ENCODE data around the gene PARS2.

The PARS2 gene

DNA sequence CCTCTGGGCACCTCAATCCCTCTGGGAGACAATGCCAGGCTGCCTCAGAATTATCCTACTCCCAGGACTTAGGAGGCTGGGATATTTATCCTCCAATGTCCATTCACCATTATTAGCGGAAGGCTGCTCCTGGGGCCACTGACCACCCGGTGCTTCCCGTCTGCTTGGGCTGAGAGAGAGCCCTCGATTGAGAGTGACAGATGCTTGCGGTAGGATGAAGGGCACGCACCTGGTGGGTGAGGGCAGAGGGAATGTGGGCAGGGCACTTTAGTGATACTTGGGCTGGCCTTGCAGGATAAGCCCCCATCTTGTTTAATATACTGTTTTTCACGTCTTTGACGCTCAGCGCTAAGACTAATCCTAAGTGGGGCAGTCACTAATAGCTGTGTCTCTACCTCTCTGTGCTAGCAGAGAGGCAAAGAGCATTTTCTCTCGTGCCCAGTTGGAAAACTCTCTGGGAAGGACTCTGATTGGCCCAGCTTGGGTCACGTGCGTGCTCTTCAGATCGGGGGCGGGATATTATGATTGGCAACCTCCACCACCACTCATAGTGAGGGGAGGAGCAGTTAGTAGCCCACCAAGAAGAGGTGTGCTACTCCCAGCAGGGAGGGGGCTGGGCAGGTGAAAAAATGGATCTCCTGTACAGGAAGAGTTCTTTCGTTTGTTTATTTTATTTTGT is 10.6 kb upstream of the PARS2 start:
- DNase-seq (ENCODE audit: low read depth, low spot score): no peak

DNA sequence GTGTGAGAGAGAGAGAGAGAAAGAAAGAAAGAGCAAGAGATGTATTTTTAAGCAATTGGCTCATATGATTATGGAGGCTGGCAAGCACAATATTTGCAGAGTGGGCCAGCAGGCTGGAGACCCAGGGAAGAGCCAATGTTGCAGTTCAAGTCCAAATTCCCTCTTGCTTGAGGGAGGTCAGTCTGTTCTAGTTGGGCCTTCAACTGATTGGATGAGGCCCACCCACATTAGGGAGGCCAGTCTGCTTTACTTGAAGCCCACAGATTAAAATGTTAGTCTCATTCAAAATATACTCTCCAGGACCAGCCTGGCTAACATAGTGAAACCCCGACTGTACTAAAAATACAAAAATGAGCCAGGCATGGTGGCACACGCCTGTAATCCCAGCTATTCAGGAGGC is 8.6 kb upstream of the PARS2 start:
- DNase-seq (ENCODE audit: low read depth, low spot score): no peak

DNA sequence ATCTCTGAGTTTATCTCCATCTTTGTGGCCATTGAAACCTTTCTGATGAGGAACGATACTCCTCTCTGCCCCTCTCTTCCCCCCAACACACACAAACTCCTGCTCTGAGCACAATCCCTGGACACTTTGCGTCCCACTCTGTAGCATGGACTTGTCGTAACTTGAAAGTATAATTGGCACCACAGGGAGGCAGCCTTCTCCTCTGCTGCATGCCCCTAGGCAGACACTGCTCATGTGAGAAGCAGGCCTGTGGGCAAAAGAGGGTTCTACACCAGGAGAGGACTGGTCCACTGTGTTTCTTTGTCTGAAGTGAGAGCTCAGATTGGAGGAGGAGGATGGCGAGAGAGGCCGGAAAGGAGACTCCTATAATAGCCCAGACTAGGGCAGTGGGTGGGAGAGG is 3.8 kb upstream of the PARS2 start:
- no peak for DNase-seq (ENCODE audit: low read depth, low spot score)

DNA sequence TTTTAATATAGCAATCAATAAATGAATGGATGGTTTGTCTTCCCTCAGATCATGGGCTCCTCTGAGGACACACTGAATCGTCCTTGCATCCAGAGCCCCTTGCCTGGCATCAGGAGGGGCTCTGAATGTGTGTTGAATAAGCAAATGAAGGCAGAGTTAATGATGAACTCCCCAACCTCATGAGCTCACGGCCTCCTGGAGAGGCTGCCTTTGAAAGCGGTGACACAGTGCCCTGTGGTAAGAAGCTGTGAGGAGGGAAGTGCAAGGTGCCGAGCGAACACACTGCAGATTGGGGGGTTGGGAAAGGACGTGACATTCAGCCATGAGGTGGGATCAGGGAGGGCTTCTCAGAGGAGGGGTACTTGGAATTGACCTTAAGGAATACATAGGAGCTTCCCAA is 3.2 kb upstream of the PARS2 start:
- no peak for DNase-seq (ENCODE audit: low read depth, low spot score)

DNA sequence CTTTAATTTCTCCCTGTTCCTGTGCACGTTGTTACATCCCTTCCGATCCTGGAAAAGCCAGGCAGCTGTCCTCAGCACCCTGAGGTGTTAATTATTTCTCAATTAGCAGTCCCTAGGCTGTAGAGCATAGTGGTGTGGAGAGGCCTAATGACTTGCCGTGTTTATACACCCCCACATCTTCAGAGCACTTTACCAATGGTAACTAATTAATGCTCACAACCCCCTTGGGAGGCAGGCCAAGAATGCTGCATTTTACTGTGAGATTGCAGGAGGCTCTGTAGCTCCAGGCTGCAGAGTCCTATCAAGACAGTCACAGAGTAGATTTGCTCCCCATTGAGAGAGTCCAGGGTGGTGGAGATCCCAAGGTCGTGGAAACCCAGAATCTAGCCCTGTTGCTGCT is 2.4 kb upstream of the PARS2 start:
- DNase-seq (ENCODE audit: low read depth, low spot score): no peak

DNA sequence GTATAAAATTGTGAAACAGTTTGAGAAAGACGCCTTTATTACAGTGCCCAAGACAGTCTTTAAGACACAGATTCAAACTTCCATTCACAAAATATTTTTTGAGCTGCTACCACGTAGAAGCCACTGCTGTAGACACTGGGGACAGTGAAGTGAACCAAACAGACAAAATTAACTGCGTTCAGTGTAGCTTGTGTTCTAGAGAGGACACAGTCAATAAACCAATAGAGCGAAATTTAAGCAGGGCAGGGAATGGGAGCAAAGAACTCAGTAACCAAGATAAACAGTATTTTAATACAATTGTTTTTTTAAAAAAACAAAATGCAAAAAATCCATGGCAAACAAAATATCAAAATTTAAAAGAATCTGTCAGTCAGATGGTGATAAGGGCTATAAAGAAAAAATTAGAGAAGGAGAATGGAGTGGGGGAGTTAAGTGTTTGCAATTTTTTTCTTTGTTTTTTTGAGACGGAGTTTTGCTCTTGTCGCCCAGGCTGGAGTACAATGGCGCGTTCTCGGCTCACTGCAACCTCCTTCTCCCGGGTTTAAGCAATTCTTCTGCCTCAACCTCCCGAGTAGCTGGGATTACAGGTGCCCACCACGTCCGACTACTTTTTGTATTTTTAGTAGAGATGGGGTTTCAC is 719 bp upstream of the PARS2 start:
- no peak for DNase-seq (ENCODE audit: low read depth, low spot score)

DNA sequence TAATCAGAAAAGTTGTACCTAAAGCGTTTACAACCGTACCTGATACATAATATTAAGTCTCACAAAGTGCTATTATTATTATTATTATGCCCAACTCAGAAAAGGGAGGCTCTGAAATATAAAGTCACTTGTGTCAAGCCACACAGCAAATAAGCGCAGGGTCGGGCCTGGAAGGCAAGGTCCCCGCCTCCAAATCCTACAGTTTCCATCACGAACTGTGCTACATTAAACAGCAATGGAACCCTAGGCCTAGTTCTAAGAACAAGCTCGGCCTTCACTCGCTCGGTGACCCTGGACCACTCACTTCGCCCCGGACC is 549 bp downstream of the PARS2 start:
- DNase-seq (ENCODE audit: low read depth, low spot score): no peak

DNA sequence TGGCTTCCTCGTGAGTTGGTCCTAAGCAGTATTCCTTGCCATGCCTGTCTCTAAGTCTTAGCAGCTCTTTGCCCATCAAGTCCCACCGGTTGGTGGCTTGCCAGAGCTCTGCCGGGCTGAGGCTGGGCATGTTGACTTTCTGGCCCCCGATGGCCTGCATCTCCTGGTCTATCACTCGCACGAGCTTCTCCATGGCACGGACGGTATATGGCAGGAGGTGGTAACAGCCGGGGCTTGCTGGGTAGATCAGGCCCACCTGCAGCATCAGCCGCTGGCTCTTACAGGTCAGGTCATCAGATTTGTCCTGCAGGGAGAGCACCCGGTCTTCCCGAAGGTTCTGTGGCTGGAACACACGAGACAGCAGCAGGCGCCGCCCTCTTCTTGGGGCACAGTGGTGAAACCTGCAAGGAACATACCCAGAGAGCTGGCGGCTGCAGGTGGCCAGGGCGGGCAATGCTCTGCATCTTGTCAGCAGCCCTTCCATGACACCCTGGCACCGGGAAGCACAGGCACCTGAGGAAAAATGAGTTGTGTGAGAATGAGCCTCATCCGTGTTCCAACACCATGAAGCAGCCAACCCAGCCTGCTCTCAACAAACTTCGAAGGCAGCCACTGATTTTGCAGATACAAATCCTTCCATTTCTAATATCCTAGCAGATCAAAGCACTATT is 5.5 kb downstream of the PARS2 start:
- no peak for DNase-seq (ENCODE audit: low read depth, low spot score)

DNA sequence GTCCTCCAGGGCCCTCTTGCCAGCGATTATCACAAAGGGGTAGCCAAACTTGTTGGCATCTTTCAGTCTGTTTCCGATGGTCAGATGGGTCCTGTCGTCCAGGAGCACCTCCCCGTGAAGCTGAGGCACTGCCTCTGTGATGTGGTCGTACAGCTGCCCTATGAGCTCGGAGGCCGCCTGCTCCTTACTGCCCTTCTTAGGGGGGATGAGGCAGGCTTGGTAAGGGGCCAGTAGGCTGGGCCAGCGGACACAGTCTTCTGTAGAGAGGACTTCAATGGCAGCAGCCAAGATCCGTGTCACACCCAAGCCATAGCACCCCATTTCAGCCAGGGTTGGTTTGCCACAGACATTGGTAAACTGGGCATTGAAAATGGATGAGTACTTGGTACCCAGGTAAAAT is 6.5 kb downstream of the PARS2 start:
- no peak for DNase-seq (ENCODE audit: low read depth, low spot score)

DNA sequence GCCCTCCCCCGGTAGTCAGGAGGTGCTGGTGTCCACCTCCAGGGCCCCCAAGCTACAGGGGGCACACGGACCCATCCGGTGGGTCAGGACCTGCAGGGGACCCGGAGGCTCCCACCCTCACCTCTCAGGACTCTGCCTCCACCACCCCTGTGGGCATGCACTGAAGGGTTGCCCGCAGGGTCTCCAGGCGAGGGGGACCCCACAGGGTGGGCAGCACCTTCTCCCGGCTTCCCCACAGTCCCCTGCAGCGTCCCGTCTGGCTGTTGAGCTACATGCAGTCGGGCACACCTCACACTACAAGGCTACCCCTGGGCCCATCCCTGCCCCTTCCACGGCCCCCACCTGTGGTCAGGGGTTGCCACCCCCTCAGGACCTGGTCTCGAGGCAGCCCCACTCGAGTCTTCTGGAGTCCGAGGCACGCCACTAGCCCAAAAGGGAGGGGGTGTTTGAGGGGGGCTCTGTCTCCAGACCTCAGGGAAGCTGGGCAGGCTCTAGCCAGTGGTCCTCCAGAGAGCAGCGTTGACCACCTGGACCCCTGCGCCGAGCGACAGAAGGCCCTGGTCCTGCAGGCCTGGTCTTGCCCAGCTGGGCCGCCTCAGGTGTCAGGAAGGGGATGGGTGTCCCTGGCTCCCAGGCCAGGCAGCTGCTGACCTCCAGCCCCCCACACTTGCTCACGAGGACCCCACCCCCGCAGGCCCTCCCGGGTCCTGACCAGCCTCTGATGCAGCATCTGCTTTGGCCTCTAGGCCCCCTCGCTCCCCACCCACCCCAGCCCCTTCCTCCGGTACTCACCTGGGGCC is 9.6 kb downstream of the PARS2 start:
- no peak for DNase-seq (ENCODE audit: low read depth, low spot score)

DNA sequence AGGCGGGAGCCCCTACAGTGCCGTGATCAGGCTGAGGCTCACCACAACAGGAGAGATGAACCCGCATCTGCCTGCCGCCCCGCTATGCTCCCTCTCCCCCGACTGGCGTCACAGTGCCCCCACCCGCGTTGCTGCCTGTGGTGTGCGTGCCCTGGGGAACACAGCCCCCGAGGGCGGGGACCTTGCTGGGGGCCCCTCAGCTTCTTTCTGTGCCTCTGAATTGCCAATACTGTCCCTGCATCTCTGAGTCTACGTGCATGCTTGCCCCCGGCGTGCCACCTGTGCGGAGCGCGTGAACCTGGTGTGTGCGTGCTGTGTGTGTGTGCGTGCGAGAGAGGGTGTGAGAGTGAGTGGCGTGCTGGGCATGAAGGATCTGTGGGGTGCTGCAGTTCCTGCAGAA is 10.3 kb downstream of the PARS2 start:
- DNase-seq (ENCODE audit: low read depth, low spot score): no peak

DNA sequence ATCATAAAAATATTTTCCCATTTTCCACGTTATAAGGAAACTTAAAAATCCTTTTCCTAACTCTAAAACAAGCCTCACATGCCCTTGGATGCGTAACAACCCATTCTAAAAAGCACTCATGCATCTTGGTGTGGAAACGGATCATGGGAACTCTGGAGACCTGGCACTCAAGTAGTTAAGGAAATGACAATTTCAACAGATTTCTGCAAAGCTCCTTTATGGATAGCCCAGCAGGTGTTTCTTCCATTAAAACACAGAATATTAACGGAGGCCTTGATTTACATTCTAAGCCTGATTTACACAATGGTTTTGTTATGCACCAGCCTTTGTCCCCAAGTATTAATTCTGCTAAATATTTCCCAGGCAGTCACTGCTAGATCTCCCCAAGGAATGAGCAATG is 12.9 kb downstream of the PARS2 start:
- DNase-seq (ENCODE audit: low read depth, low spot score): no peak

DNA sequence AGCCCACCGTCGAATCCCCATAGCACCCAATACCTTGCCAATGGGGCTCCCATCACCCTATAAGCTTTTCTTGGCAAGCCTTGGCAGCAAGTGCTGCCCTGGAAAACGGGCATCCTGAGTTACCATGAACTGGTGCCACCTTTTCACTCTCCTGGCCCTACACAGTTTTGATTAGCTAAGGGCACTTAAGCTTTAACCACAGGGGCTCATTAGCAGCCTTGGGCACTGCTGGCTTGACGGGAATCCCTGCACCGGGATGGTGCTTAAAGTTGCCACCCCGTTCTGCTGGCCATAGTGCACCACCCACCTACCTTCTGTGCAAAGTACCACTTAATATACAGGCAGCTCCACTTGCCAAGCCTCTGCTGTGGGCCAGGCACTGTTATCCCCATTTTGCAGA is 13.7 kb downstream of the PARS2 start:
- DNase-seq (ENCODE audit: low read depth, low spot score): no peak

DNA sequence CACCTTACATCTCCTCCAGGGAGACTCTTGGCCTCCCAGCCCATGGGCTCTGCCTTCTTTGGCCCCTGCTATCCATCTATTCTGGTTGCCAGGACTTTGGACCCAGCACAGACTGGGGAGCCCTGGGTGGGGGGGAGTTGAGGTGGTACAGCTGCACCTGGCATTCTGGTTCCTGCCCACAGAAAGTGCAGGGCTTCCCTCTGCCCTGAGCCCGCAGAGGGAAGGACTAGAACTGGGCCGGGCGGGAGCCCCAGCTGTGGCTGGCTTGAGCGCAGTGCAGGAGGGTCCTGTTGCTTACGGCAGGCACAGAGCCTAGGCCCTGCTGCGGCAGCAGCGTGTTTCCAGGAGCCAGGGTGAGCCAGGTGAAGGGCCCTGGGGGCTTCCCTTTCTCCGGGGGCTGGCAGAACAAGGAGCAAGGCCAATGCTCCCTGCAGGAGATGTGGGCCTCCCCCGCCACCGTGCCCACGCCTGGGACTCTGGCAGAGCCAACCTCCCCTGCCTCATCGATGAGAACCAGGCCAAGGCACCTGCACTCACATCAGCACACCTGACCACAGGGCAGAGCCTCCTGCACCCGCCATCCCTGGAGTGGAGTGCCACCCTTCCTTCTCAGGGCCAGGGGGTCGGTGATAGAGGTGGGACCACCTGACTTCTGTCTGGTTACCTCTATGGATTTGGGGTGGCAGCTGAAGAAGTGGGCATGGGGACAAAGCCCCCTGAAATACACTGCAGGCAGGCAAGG is 16.1 kb downstream of the PARS2 start:
- DNase-seq (ENCODE audit: low read depth, low spot score): no peak

DNA sequence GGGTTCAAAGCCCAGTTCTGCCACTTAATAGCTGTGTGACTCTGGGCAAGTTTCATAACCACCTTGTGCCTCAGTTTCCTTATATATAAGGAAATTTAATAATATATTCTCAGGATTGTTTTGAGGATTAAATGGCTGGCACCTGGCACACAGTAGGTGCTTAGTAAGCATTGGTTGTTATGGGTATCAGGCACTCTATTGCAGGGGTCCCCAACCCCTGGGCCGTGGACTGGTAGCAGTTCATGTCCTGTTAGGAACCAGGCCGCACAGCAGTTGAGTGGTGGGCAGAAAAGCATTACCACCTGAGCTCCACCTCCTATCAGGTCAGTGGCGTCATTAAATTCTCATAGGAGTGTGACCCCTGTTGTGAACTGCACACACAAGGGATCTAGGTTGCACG is 18.5 kb downstream of the PARS2 start:
- DNase-seq (ENCODE audit: low read depth, low spot score): no peak

DNA sequence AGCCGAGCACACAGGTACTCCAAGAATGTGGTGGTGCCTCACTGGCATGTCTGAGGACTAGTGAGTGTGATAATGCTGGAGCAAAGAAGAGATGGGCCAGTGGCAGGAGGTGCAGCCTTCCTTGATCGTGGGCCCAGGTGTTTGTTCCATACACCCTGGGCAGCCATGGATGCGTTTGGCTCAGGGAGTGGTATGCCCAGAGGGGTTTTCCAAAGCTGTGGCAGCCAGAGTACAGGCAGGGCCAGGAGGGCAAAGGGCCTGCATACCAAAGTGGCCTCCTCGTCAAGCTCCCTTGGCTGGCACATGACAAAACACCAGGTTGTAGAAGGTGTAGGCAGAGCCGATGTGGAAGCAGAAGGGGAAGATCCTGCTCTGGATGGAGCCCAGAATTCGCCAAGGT is 19.0 kb downstream of the PARS2 start:
- DNase-seq (ENCODE audit: low read depth, low spot score): no peak

DNA sequence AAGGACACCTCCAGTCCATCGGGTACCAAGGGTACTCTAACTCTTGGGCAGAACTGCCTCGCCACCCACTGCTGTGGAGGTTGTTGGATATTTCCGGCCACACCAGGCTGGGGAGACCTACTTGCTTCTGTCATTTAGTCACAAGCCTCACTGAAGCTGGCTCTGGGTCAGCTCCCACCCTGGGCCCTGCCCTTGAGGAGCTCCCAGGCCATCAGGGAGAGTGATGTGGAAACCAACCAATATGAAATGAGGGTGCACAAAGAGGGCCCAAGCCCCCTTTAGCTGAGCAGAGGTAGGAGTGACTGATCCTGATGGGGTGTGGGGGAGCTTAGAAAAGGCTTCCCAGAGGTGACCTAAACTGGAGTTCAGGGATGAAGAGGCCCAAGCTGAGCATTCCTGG is 19.6 kb downstream of the PARS2 start:
- DNase-seq (ENCODE audit: low read depth, low spot score): no peak

DNA sequence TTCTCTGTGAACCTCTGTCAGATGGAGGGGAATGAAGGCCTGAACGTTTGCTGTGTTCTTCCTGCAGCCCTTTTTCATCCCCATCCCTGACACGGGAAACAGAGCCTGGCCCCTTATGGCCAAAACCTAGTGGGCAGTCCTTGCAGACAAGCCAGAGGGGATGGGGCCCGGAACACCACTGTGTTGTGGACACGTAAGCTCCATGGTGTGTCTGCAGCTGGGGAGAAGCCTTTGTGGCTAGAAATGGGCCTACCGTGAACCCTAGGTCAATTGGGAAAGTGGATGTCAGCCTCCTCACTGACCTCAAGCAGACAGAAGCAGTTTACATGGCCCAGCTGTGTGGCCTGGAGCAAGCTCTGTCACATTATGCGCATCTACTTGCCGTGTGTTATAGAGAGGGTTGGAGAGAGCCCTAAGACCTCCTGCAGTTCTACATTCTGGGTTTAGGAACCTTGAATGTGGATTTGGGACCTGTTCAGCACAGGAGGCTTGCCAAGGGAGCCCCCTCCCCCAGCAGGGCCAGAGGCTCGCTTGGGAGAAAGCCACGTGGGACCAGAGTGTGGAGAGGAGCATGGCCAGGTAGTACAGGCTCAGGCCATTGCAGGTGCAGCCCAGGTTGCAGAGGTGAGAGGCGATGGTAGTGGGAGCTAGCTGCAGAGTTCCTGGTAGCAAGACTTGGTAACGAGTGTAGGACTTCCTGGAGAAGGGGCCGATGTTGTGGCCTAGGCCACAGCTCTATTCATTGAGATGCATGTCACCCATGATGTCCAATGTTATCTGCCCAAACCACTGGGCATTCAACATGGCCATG is 20.7 kb downstream of the PARS2 start:
- DNase-seq (ENCODE audit: low read depth, low spot score): no peak

DNA sequence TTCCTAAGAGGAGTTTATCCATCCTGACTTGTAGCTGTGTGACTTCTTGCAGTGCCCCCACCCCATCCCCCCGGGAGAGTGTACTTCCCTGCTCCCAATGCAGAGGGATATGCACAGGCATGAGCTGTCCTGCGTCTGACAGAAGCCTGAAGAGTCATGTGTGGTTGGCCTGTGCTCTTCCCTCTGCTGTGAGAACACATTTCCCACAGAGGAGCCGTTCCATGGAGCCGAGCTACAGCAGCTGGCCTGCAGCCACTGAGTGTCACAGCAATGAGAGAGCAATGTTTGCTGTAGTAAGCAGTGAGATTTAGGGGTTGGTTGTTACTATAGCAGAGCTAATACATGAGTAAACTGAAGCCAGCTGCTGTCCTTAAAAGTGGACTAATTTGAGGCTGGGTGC is 22.0 kb downstream of the PARS2 start:
- DNase-seq (ENCODE audit: low read depth, low spot score): no peak

DNA sequence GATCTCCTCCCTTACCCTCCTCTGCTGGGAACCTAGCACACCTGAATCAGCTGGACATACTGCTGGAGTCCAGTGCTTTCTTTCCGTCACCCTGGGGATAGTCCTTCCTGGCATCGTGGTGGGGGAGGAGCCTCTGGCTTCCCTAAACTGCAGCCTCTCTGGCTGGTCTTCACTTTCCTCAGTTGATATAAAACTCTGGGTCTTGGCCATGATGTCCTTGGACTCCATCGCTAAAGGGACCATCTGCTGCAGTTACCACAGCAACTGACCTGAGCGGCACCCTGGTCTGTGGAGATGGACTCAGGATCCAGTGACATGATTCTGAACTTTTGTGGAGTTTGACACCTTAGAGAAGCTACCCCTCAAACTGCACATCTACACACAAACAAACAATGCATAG is 22.8 kb downstream of the PARS2 start:
- no peak for DNase-seq (ENCODE audit: low read depth, low spot score)

DNA sequence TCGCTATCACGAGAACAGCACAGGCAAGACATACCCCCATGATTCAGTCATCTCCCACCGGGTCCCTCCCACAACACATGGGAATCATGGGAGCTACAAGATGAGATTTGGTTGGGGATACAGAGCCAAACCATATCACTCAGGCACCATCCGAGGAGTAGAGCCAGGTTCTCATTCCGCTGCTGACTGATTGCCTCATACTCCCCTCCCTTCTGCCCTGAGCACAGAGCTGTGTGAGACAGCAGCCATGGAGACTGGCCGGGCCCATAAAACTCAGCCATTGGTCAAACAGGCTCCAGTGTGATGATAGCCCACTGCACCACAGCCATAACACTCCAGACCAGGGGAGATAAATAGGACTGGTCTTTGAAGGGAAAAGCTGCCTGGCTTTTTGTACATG is 26.1 kb downstream of the PARS2 start:
- DNase-seq (ENCODE audit: low read depth, low spot score): no peak

Data from activated CD4-positive, CD25-positive, alpha-beta regulatory T cell treated with anti-CD3 and anti-CD28 coated beads, Interleukin-2, amount 50 U/mL, for 16 hours (primary cell).